HL-60 (cell line): ENCODE results near the gene CCM2.
"Not testable (repeated sequence)": the region's sequence is repeated elsewhere in the genome, so short reads cannot be mapped to it uniquely, and the experiment has no call there.

Experiments
- DNase-seq, 2 experiments: peaks; one replicate each; pipeline ENCODE4 v3.0.0-alpha.2; 2010 to 2020; ENCODE audit warnings: low read depth in 1 of 2, low spot score in 1 of 2
- H3K27ac ChIP-seq: fragments of 250-450 bp; sonication (Bioruptor Pico); replicated peaks from 2 replicates; pipeline ENCODE4 v1.5.1; 2020; ENCODE audit warnings: mild to moderate bottlenecking, moderate library complexity
- H3K27me3 ChIP-seq: fragments of 250-450 bp; sonication (Bioruptor Pico); 2 replicates; pipeline ENCODE4 v1.5.1; 2021; ENCODE audit warnings: mild to moderate bottlenecking, moderate library complexity; ENCODE audit not compliant: insufficient read depth, poor library complexity, severe bottlenecking
- H3K4me3 ChIP-seq: replicated peaks from 2 replicates; pipeline ENCODE4 v1.5.1; 2011; ENCODE audit warnings: mild to moderate bottlenecking, control low read depth, low read length; ENCODE audit not compliant: insufficient read depth
- CTCF ChIP-seq: IDR thresholded peaks from one replicate; pipeline ENCODE4 v1.5.1; 2011; ENCODE audit warnings: low read length, control low read depth, inconsistent platforms; ENCODE audit not compliant: insufficient read depth
- GABPA ChIP-seq: IDR thresholded peaks from 2 replicates; pipeline ENCODE4 v1.6.1; 2012; ENCODE audit warnings: low read depth
- POLR2AphosphoS5 ChIP-seq: IDR thresholded peaks from 2 replicates; pipeline ENCODE4 v1.6.1; 2012; ENCODE audit warnings: low read depth
- SPI1 ChIP-seq: IDR thresholded peaks from 2 replicates; pipeline ENCODE4 v1.6.1; 2012; ENCODE audit warnings: low read depth, mild to moderate bottlenecking, borderline replicate concordance
- TF ChIP-seq, protein P1 (sequence below): IDR thresholded peaks from 2 replicates; pipeline ENCODE4 v1.6.1; 2012; ENCODE audit warnings: low read depth; ENCODE audit not compliant: insufficient replicate concordance

The CCM2 gene

GRCh38 chr7:45111298-45112223 is 111.6 kb downstream of the CCM2 start, which contains the start of gene TBRG4:
TBRG4 (minus strand) TSS chr7:45111697; CDS start chr7:45109237, 2,460 bp downstream.
- H3K4me3 ChIP-seq, result peak within 1 kb of the TSS; percentile 84
- peak; percentile 99 for TF ChIP-seq POLR2AphosphoS5
- peak; percentile 24 for TF ChIP-seq CTCF
- peak; percentile 83 for TF ChIP-seq GABPA
- TF ChIP-seq, protein P1, sequence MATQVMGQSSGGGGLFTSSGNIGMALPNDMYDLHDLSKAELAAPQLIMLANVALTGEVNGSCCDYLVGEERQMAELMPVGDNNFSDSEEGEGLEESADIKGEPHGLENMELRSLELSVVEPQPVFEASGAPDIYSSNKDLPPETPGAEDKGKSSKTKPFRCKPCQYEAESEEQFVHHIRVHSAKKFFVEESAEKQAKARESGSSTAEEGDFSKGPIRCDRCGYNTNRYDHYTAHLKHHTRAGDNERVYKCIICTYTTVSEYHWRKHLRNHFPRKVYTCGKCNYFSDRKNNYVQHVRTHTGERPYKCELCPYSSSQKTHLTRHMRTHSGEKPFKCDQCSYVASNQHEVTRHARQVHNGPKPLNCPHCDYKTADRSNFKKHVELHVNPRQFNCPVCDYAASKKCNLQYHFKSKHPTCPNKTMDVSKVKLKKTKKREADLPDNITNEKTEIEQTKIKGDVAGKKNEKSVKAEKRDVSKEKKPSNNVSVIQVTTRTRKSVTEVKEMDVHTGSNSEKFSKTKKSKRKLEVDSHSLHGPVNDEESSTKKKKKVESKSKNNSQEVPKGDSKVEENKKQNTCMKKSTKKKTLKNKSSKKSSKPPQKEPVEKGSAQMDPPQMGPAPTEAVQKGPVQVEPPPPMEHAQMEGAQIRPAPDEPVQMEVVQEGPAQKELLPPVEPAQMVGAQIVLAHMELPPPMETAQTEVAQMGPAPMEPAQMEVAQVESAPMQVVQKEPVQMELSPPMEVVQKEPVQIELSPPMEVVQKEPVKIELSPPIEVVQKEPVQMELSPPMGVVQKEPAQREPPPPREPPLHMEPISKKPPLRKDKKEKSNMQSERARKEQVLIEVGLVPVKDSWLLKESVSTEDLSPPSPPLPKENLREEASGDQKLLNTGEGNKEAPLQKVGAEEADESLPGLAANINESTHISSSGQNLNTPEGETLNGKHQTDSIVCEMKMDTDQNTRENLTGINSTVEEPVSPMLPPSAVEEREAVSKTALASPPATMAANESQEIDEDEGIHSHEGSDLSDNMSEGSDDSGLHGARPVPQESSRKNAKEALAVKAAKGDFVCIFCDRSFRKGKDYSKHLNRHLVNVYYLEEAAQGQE, result peak; percentile 70
- TF ChIP-seq SPI1, result peak; percentile 15; the same call in 1 of the 2 replicates
- DNase-seq, result peak; percentile 93 to 95
- H3K27me3 ChIP-seq, result no peaks in the 10 kb centered on the region
- H3K27ac ChIP-seq, result peak within 1 kb of the TSS; percentile 89

GRCh38 chr7:45112648-45113047 is 112.6 kb downstream of the CCM2 start:
- TF ChIP-seq CTCF, result no peak
- TF ChIP-seq, protein P1, result no peak
- no peak for TF ChIP-seq GABPA
- TF ChIP-seq SPI1, result no peak
- no peak for TF ChIP-seq POLR2AphosphoS5
- DNase-seq, result no peak
- Histone ChIP-seq H3K4me3 (no peak overlapping the region), H3K27ac (no peak overlapping the region; the same call in 1 of the 2 replicates), H3K27me3 (no peaks in the 10 kb centered on the region)

GRCh38 chr7:45114257-45114656 is 114.3 kb downstream of the CCM2 start:
- not testable (repeated sequence) for H3K27me3 ChIP-seq, H3K4me3 ChIP-seq, DNase-seq, H3K27ac ChIP-seq

- H3K27ac ChIP-seq, result no peak overlapping the region
- no peak for DNase-seq
- TF ChIP-seq GABPA (no peak), SPI1 (peak; percentile 50; the same call in 1 of the 2 replicates)
These were observed 114.9 kb downstream of the CCM2 start for GRCh38 chr7:45114926-45115325.

DNA sequence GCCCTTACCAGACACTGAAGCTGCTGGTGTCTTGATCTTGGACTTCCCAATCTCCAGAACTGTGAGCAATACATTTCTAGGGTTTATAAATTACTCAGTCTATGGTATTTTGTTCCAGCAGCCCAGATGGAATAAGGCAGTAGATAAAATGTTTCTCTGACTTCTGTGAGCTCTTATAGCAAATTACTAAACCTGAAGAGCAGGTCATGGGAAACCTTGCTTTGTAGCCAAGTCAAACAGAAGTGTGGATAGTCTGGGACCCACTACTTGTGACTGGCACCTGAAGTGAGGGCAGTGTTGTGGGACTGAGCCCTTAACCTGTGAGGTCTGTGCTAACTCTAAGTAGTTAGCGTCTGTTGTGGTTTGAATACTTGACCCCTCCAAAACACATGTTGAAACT is 116.0 kb downstream of the CCM2 start:
- Histone ChIP-seq H3K27me3 (no peaks in the 10 kb centered on the region), H3K4me3 (no peak overlapping the region), H3K27ac (no peak overlapping the region)
- TF ChIP-seq SPI1 (no peak), POLR2AphosphoS5 (no peak), CTCF (no peak), GABPA (no peak)
- TF ChIP-seq, protein P1, result no peak
- no peak for DNase-seq

More at GRCh38 chr7:45114926-45115325, 114.9 kb downstream of the CCM2 start:
- Histone ChIP-seq H3K4me3 (no peak overlapping the region), H3K27me3 (no peaks in the 10 kb centered on the region)
